ENCODE measurements around the gene GALNT7.

DNA sequence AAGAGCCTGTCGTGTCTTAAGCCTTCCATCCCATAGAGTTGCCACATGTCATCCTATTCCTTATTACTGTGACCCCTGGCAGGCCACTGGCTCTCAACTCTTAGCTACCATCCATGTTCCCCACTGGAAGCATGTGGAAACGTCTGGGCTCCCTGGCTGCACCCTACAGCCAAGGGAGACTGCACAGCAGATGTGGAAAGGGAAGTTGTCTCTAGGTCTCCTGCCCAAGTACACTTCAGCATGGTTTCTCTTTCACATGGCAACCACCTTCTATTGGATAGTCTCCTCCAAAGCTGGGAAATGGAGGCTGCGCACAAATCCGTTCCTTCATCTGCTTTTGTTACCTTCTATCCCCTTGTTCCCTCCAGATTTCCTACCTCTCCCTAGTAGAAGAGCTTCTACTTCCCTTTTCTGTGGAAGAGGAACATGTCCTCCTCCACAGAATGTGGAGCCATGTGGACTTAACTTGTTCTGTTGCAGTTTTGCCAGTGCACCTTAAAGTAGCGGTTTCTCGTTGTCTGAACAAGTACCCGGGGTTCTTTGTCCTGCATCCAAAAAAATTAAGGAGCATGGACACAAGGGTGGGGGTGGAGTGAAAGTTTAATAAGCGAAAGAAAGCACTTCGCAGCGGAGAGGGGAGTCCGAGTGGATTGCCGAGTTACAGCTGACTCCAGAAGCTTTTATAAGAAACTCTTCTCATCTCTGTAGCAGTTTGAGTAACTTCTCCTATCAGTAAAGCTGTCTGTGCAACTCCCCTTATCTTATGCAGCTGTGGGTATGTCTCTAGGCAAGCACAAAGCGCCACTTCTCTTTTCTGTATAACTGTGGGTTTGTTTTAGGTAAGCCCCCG lies 113.0 kb downstream of the GALNT7 start:
- no peak for TF ChIP-seq EP300 (IDR thresholded peaks at IDR 0.05; ENCODE audit: borderline replicate concordance in 1 of 2, low read depth in 1 of 2, low read length in 1 of 2)
- TF ChIP-seq, protein P1, sequence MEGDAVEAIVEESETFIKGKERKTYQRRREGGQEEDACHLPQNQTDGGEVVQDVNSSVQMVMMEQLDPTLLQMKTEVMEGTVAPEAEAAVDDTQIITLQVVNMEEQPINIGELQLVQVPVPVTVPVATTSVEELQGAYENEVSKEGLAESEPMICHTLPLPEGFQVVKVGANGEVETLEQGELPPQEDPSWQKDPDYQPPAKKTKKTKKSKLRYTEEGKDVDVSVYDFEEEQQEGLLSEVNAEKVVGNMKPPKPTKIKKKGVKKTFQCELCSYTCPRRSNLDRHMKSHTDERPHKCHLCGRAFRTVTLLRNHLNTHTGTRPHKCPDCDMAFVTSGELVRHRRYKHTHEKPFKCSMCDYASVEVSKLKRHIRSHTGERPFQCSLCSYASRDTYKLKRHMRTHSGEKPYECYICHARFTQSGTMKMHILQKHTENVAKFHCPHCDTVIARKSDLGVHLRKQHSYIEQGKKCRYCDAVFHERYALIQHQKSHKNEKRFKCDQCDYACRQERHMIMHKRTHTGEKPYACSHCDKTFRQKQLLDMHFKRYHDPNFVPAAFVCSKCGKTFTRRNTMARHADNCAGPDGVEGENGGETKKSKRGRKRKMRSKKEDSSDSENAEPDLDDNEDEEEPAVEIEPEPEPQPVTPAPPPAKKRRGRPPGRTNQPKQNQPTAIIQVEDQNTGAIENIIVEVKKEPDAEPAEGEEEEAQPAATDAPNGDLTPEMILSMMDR (IDR thresholded peaks at IDR 0.05) = no peak
- TF ChIP-seq JUND (IDR thresholded peaks at IDR 0.05) = no peak
- TF ChIP-seq, protein P2, sequence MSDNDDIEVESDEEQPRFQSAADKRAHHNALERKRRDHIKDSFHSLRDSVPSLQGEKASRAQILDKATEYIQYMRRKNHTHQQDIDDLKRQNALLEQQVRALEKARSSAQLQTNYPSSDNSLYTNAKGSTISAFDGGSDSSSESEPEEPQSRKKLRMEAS (IDR thresholded peaks at IDR 0.05; ENCODE audit: low read depth) = no peak
- TF ChIP-seq TCF12 (IDR thresholded peaks at IDR 0.05) = no peak
- TF ChIP-seq, protein P3, sequence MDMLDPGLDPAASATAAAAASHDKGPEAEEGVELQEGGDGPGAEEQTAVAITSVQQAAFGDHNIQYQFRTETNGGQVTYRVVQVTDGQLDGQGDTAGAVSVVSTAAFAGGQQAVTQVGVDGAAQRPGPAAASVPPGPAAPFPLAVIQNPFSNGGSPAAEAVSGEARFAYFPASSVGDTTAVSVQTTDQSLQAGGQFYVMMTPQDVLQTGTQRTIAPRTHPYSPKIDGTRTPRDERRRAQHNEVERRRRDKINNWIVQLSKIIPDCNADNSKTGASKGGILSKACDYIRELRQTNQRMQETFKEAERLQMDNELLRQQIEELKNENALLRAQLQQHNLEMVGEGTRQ (IDR thresholded peaks at IDR 0.05; ENCODE audit: borderline replicate concordance, low read depth, low read length) = no peak
- no peak for TF ChIP-seq RCOR1 (IDR thresholded peaks at IDR 0.05; ENCODE audit: low read length)
- TF ChIP-seq RFX5 (IDR thresholded peaks at IDR 0.05; ENCODE audit: low read length) = no peak
- no peak for TF ChIP-seq TAF1 (IDR thresholded peaks at IDR 0.05; ENCODE audit: borderline replicate concordance, low read depth, low read length)
- TF ChIP-seq, protein P4, sequence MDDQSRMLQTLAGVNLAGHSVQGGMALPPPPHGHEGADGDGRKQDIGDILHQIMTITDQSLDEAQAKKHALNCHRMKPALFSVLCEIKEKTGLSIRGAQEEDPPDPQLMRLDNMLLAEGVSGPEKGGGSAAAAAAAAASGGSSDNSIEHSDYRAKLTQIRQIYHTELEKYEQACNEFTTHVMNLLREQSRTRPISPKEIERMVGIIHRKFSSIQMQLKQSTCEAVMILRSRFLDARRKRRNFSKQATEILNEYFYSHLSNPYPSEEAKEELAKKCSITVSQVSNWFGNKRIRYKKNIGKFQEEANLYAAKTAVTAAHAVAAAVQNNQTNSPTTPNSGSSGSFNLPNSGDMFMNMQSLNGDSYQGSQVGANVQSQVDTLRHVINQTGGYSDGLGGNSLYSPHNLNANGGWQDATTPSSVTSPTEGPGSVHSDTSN (IDR thresholded peaks at IDR 0.05) = no peak
- TF ChIP-seq YY1 (IDR thresholded peaks at IDR 0.05; ENCODE audit: low read depth) = no peak
